Uterus (tissue), 4 donors: ENCODE measurements around the gene BABAM2. TPM values are rescaled to one million over a fixed set of nuclear protein-coding genes. Genes with fewer than 3 reads are reported as not detected.
A peak's percentile ranks its signal among the peaks of the same experiment; 100 is the strongest.

Experiments
- DNase-seq, 2 donors: peaks; one replicate each; pipeline ENCODE4 v3.0.0-alpha.2; 2019 to 2020
- H3K27ac ChIP-seq, 2 donors: fragments of 200-600 bp; sonication (generic); 1 replicate in 1 of 2; 2 replicates in 1 of 2; pipeline ENCODE4 v1.5.1; 2016 to 2018
- H3K27me3 ChIP-seq, 2 donors: fragments of 200-600 bp; sonication (generic); one replicate each; pipeline ENCODE4 v1.5.1; 2018 to 2019; ENCODE audit warnings: control low read depth in 1 of 2
- H3K36me3 ChIP-seq, 2 donors: fragments of 200-600 bp; sonication (generic); one replicate each; pipeline ENCODE4 v1.5.1; 2019; ENCODE audit warnings: control low read depth in 1 of 2
- H3K4me1 ChIP-seq, 2 donors: fragments of 200-600 bp; sonication (generic); one replicate each; pipeline ENCODE4 v1.5.1; 2018 to 2019; ENCODE audit warnings: control low read depth in 1 of 2
- H3K4me3 ChIP-seq, 2 donors: fragments of 200-600 bp; sonication (generic); 1 replicate in 1 of 2; 2 replicates in 1 of 2; pipeline ENCODE4 v1.5.1; 2018 to 2019; ENCODE audit warnings: mild to moderate bottlenecking in 1 of 2
- H3K9me3 ChIP-seq, 2 donors: fragments of 200-600 bp; sonication (generic); one replicate each; pipeline ENCODE4 v1.5.1; 2019; ENCODE audit warnings: control low read depth in 1 of 2
- POLR2A ChIP-seq, 2 donors: fragments of 450-650 bp; IDR thresholded peaks; one replicate each; pipeline ENCODE4 v1.6.1; 2016; ENCODE audit warnings: antibody characterized with exemption in 2 of 2, mild to moderate bottlenecking in 1 of 2, moderate library complexity in 1 of 2
- intact Hi-C: fragments of 100-400 bp; cut with DNase I; formaldehyde crosslinking; loops from one replicate; pipeline ENCODE4 v1.15.1; 2023; ENCODE audit warnings: low total_unique reads
- total RNA-seq, 4 donors: library from RNA; depleted of rRNA in 3 of 4; stranded (reverse); fragments of >200 nt in 3 of 4; gene quantifications; one replicate each; pipeline versions ENCODE4 v1.1.0 to v1.2.4, GENCODE V29; 2014 to 2023
- TF ChIP-seq, protein P1 (sequence below), 4 experiments: fragments of 200-600 bp in 2 of 4; fragments of 450-650 bp in 2 of 4; sonication (generic) in 2 of 4; IDR thresholded peaks; one replicate each; pipeline ENCODE4 v1.5.1; 2016 to 2019; ENCODE audit warnings: antibody characterized with exemption in 4 of 4, mild to moderate bottlenecking in 2 of 4, moderate library complexity in 1 of 4
- donor health status: DM: yes; HTN: yes; CAD: no.

Gene BABAM2
- total RNA-seq, 4 donors from 2014 or later, result 24.1 to 62.1 (median 32.5) TPM

DNA sequence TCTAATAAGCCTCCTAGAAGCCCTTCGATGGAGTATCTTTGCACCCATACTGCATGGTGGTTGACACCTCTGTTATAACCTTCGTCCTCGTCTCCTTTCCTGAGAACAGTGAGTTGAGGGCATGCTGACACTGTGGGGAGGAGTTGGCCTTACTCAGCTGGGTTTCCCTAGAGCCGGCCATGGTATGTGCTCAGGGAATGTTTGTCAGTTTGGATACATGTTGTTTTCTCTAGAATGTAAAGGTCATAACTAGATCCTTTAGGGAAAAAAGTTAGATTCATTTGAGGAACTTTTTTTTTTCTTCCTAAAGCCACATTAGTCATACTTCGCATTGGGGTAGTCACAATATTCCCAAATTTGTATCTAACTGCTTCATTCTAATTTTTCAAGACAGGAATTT lies 396.1 kb downstream of the BABAM2 start:
- peak overlapping the region; percentile 55 to 83 for H3K27ac ChIP-seq

DNA sequence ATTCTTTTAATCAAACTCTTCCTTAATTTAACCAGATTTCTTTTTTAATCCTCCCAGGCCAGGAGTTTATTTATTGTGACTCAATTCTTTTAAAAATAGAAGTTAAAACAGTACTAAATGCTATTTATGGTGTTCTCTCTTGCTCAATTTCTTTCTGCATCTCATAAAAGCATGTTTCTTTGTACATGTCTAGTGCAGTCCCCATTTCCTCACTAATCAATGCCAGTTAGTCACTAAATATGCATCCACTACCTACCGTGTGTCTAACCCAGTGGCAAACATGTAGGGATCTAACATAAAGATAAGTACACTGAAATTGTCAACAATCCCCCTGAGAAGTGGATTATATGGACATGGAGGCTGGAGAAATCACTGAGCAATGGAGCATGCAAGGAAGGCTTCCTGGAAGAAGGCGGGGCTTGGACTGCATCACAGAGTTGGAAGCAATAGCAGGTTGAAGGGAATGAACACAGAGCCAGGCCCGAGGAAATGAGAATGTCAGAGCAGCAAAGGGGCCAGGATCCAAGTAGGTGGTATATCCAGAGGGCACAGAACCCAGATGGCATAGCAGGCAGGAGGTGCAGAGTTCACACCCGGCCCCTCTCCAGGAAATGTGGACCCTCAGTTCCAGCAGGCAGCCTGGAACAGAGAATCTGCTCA lies 396.9 kb downstream of the BABAM2 start:
- H3K4me3 ChIP-seq, result no peak overlapping the region
- no peaks in the 10 kb centered on the region for H3K9me3 ChIP-seq
- DNase-seq, result no peak
- H3K27ac ChIP-seq, result peak overlapping the region in 1 of 2 donors; percentile 83
- TF ChIP-seq POLR2A (IDR thresholded peaks at IDR 0.05), result no peak
- TF ChIP-seq, protein P1, sequence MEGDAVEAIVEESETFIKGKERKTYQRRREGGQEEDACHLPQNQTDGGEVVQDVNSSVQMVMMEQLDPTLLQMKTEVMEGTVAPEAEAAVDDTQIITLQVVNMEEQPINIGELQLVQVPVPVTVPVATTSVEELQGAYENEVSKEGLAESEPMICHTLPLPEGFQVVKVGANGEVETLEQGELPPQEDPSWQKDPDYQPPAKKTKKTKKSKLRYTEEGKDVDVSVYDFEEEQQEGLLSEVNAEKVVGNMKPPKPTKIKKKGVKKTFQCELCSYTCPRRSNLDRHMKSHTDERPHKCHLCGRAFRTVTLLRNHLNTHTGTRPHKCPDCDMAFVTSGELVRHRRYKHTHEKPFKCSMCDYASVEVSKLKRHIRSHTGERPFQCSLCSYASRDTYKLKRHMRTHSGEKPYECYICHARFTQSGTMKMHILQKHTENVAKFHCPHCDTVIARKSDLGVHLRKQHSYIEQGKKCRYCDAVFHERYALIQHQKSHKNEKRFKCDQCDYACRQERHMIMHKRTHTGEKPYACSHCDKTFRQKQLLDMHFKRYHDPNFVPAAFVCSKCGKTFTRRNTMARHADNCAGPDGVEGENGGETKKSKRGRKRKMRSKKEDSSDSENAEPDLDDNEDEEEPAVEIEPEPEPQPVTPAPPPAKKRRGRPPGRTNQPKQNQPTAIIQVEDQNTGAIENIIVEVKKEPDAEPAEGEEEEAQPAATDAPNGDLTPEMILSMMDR (IDR thresholded peaks at IDR 0.05), result no peak
- no peaks in the 10 kb centered on the region for H3K36me3 ChIP-seq
- no peaks in the 10 kb centered on the region for H3K27me3 ChIP-seq
- no peaks in the 10 kb centered on the region for H3K4me1 ChIP-seq
- intact Hi-C loops, result no loop called here

More for the DNA sequence above, 396.1 kb downstream of the BABAM2 start:
- no peaks in the 10 kb centered on the region for H3K27me3 ChIP-seq
- H3K36me3 ChIP-seq, result no peaks in the 10 kb centered on the region
- no peak for DNase-seq
- H3K9me3 ChIP-seq, result no peaks in the 10 kb centered on the region
- no peaks in the 10 kb centered on the region for H3K4me1 ChIP-seq
- no peak overlapping the region for H3K4me3 ChIP-seq
- intact Hi-C loops, result no loop called here
- TF ChIP-seq, protein P1 (IDR thresholded peaks at IDR 0.05), result no peak
- TF ChIP-seq POLR2A (IDR thresholded peaks at IDR 0.05), result no peak

DNA sequence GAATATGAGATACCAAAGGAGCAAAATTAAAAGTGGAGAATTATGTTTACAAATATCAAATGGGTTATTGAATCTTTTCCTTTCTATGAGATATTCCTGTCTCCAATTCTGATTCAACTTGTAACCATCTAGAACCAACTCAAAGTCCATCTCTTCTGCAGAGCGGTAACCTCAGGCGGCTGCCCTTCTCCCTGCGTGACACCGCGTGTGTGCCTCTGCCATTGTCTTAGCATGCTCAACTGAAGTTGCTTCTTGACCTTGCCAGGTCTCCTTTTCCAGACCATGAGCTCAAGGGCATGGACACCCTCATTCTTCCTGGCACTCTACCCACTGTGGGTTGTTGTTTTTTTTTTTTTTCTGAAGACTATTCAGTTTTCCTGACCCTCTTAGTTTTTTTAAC lies 398.1 kb downstream of the BABAM2 start:
- no peaks in the 10 kb centered on the region for H3K9me3 ChIP-seq
- H3K4me3 ChIP-seq, result no peak overlapping the region
- TF ChIP-seq, protein P1 (IDR thresholded peaks at IDR 0.05), result no peak
- no peak for TF ChIP-seq POLR2A (IDR thresholded peaks at IDR 0.05)
- H3K4me1 ChIP-seq, result no peaks in the 10 kb centered on the region
- no peak overlapping the region for H3K27ac ChIP-seq
- intact Hi-C loops, result no loop called here
- no peaks in the 10 kb centered on the region for H3K27me3 ChIP-seq
- no peaks in the 10 kb centered on the region for H3K36me3 ChIP-seq
- DNase-seq, result no peak

DNA sequence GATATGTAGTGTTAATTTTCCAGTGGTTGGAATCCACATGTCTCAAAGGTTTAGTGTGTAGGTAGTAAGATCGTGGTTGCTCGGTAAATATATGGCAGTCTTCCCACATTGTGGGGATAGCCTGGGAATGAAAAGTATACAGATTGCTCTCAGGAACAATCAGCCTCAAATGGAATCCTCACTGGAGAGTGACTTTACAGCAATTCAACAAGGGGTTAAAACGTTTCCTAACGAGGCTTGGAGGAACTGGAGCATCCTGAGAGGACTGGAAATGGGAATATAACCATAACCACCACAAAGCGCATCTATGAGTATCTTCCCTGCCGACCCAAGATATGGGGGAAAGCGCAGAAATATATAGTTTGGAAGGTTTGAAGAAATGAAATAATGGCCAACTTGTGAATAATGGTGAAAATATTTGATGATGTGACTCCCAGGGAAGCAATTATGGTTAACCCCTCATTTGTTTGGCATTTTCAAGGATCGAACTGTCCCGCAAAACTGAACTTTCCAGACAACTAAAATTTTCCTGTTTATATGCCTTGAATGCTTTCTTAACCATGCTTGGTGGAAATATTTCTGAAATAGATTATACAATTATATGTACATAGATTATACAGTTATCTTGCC lies 401.4 kb downstream of the BABAM2 start:
- Histone ChIP-seq H3K9me3 (no peaks in the 10 kb centered on the region), H3K27me3 (no peaks in the 10 kb centered on the region), H3K36me3 (no peaks in the 10 kb centered on the region), H3K27ac (no peak overlapping the region), H3K4me1 (no peaks in the 10 kb centered on the region), H3K4me3 (no peak overlapping the region)
- TF ChIP-seq, protein P1 (IDR thresholded peaks at IDR 0.05), result no peak
- no peak for TF ChIP-seq POLR2A (IDR thresholded peaks at IDR 0.05)
- intact Hi-C loops, result no loop called here
- no peak for DNase-seq

DNA sequence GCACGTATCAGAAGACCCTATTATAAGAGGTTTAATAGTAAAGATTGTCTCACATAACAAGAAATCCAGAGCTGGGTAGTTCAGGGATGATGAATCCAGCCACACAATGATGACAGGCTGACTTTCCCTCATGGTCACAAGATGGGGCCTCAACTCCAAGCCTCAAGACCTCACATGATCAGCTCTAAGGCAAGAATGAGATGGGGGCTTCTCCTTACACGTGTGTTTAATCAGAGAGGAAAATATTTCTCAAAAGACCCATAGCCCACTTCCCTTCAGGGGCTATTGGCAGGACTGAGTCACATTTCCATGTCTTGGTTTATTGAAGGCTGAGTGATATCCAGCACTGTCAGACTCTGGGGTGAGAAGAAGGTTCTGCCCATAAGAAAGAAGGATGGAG lies 402.0 kb downstream of the BABAM2 start:
- intact Hi-C loops, result no loop called here
- no peak for TF ChIP-seq POLR2A (IDR thresholded peaks at IDR 0.05)
- TF ChIP-seq, protein P1 (IDR thresholded peaks at IDR 0.05), result no peak

More for the DNA sequence above, 402.0 kb downstream of the BABAM2 start:
- Histone ChIP-seq H3K27ac (no peak overlapping the region), H3K36me3 (no peaks in the 10 kb centered on the region), H3K4me3 (no peak overlapping the region), H3K4me1 (no peaks in the 10 kb centered on the region), H3K9me3 (no peaks in the 10 kb centered on the region), H3K27me3 (no peaks in the 10 kb centered on the region)
- no peak for DNase-seq
